CD4-positive, alpha-beta T cell treated with Interleukin-4 for 4 hours (primary cell): Measurements from ENCODE around the gene ANO10.
"Not testable (repeated sequence)": the region's sequence is repeated elsewhere in the genome, so short reads cannot be mapped to it uniquely, and the experiment has no call there.

Source experiments
- DNase-seq: peaks from one replicate; pipeline ENCODE4 v3.0.0-alpha.2; 2020

ANO10 gene

DNA sequence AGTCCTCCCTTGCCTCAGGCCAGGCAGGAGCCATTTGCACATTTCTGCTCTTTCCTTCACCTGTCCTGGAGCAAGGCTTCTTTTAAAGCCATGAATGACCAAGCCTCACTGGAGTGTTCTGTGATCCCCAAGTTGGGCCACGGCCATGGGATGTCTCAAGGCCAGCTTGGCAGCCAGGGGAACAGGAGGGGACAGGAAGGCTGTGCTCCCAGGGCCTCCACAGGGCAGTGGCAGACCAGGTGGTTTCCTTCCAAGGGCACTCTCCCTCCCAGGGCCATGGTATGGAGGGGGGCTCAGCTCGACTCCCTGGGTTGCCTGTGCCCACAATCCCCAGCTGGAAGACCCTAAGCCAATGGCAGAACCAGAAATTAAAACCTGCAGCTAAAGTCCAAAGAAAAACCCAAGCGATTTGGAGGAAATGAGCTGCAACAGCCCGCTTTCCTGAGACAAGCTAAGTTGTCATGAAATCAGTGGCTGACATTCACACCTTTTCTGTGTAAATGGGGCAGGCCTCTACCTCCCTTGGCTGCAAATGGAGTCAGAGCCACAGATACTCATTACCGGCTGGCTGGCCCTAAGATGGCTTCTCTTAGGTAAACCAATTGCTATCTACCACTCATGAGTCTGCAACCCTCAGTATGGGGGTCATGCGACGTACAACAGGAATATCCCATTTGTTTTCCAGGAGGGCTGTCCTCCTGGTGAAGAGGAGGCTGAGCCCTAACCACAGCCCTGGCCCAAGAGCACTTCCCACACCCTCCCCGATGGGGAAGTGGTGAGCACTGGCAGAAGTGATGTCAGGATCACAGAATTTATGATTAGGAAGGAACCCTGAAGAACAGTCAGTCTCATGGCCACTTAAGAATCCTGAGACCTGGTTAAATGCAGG lies 252.2 kb downstream of the ANO10 start:
- no peak for DNase-seq

DNA sequence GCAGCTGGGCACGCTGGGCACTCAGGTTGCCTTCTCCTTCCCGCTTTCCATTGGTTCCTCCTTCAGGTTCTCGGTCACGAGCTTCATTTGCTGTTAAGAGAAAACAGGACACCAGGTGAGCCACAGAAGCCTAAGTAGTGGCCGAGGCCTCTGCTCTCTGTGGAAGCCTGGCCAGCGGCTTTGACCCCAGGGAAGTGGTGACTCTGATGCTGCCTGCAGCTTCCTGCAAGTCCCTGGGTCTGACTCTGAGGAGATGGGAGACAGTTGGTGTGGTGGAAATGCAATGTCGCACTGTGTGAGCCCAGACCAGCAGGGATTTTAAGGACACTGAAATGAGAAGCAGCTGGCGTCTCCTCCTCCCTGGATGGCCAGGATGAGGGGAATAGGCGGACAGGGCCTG lies 254.9 kb downstream of the ANO10 start:
- no peak for DNase-seq

DNA sequence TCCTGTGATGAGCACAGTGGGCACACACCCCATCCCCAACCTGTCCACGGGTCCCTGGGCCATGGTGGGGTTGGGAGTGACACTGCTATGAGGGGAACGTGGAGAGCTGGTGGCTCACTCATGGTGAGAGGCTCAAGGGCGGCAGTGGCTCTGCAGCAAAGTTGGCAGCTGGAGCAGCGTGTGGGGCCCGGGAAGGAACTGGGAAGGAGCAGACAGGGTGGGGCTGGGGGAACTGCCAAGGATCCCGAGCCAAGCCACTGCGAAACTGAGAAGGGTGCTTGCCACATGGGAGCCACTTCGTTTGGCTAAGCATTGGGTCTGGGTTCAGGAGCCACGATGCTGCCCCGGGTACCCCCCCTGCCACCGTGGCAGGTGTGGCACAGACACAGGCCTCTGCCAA lies 255.3 kb downstream of the ANO10 start:
- DNase-seq, result no peak

DNA sequence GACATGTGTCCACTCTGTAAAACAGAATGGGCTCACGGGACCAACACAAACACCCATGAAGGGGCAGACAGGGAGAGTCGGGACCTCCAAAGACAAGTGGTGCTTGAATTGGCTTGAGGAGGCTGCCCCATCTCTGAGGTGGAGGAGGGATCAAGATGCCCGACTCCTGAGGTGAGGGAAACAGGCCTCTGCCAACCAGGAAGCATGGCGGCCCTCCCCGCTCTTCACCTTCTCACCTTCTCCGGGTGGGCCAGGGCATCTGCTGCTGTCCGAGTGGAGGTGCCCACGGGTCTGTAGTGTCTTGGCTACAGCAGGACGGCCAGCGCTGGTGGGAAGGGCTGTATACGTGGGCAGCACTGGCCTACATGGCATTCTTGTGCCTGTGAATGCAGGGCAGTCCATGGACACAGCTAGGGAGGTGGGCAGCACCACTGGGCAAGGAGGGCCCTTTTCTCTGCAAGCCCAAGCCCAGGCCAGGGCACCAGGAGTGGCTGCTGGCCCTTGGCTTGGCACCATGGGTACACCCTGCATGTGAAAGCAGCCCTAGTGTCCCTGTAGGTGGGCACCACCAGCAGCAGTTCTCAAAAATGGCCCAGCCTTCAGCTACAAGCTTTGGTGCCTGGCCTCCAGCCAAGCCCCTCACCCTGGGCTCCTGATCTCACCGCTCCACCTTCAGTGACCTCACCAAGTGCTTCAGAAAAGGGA lies 256.1 kb downstream of the ANO10 start:
- DNase-seq, result no peak

DNA sequence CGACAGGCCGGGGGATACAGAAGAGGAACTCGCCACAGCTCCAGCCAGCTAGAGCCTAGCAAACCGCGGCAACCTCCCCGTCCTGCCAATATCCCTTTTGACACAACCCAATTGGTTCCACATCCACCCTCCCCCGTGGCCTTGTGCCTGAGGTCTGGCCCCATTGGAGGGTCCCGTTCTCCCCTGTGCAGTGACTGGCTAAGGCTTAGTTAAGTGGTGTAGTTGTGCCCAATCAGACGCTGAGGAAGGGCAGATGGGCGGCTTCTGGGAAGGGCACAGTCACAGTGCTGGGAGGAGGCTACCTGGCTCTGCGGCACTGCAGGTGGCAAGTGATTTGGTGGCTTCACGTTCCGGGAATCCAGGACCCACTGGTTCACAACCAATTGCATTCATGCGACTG lies 256.9 kb downstream of the ANO10 start:
- DNase-seq, result no peak

DNA sequence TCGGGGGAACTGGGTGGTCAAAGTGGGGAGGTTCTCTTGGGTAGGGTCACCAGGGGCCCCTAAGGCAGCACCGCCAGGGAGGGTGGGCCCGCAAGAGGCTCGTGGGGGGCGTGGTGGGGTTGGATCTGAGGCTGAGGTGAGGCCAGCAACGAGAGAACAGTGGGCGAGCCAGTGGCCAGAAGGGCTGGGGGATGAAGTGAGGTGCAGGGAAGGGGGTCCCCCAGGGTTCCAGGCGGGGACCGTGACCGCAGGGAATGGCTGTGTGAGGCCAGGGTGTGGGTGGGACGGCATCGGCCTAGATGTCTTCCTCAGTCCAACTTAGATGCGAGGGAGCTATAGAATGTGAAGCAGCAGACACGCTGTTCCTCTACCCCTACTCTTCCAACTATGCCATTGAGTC lies 257.3 kb downstream of the ANO10 start:
- DNase-seq, result no peak

DNA sequence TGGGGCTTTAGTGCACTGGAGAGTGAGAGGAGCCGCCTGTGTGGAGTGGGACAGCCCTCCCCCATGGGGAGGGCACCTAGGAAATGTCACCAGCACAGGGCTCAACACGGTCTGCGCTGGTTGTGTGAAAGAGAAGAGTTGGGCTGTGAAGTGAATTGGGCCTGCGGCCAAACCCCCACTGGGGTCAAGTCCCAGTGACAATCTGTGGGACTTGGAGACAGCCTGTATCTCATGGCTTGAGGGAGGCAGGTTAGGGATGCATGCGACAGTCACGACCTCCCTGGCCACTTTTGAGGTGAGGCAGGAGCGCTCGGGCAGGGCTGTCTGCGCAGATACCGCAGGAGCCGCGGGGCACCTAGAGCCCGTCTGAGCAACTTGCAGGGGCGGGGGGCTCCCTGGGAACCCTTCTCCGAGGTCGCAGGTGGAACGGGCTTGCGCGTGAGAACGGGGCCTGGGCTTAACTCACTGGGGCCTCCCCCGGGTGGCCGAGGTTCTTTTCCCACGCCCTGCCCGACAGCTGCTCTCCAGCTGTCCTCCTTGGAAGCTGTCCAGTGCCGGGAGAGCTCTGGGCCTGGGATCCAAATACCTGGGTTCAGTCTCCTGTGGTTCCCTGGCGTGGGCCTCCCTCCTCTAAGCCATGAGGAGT lies 258.1 kb downstream of the ANO10 start:
- no peak for DNase-seq

DNA sequence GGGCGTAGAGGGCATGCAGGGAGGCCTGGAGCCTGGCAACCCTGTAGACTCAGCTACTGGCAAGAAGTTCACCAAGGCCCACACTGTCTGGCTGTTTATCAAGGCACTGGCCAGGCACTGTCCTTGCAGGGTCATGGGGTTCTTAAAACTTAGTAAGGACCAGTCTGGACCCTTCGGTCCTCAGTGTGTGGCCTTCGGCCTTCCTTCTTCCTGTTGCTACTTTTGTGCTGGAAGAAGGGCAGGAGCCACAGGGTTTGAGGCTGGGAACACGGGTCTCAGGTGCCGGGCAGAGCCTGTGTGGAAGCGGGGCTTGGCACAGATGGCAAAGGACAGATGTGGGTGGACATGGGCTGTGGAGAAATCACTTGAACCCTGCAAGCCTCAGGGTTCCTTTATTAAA lies 258.9 kb downstream of the ANO10 start:
- no peak for DNase-seq

DNA sequence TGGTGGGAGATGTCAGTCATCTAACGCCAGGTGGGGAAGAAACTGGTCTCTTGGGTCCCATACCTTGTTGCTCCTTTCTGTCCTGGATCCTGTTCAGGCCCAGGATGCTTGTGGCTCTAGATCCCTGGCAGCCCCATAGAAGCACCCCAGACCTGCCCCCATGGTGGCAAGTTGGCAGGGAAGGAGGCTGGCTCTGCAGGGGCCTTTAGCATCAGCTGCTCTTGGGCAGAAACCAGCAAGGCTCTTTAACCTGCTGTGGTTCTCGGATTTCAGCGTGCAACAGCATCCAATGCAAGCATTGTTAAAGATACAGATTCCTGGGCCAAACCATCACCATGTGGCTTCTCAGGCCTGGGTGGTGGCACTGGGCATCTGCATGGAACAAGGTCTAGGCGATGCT lies 259.6 kb downstream of the ANO10 start:
- no peak for DNase-seq

DNA sequence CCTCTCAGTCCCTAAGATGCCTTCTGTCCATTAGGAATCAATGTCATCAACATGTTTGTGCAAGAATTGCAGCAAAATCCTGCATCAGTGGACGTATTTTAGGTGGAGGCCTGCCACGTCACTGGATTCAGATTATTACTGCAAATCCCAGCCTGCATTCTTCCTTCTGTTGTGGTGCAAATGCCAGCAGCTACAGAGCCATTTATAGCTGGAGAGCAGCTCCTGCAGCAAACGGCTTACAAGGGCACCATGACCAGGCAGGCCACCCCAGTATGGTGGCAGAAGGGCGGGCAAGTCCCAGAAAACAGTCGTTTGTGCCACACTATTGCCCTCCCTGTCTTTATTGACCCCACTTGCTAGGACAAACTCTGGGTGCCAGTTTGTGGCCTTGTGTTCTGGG lies 260.7 kb downstream of the ANO10 start:
- no peak for DNase-seq

DNA sequence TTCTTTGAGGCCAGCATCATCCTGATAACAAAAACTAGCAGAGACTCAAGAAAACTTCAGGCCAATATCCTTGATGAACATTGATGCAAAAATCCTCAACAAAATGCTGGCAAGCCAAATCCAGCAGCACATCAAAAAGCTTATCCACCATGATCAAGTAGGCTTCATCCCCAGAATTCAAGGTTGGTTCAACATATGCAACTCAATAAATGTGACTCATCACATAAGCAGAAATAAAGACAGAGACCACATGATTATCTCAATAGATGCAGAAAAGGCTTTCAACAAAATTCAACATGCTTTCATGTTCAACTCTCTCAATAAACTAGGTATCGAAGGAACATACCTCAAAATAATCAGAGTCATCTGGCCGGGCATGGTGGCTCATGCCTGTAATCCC lies 265.8 kb downstream of the ANO10 start:
- DNase-seq, result not testable (repeated sequence)

DNA sequence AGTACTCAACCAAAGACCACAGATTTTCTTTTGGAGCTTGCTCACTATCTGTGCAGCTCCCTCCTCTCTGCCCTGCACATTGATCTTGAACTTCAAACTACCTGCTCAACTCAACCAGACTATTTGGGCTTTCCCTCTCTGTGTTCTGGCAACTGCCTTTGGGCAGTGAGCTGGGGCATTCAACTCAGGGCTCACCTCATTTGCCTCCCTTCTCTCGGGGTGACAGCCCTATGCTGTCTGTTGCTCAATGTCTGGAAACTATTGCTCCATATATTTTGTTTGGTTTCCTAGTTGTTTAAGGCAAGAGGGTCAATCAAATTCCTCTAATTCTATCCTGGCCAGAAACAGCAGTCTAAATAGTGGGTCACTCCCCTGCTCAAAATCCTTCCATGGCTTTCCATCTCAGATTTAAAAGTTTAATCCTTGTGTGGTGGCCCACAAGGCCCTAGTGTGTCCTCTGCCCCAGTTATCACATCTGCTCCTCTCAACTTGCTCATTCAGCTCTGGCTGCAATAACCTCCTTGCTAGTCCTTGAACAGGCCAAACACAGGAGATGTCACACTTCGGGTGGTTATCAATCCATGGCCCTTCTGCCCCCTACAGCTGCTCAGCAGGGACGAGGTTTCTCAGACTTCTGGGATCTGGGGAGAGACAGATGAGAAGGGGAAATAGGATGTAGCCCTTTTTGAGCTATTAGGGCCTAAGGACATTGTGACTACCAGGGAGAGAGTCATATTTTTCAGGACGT lies 267.7 kb downstream of the ANO10 start:
- no peak for DNase-seq

DNA sequence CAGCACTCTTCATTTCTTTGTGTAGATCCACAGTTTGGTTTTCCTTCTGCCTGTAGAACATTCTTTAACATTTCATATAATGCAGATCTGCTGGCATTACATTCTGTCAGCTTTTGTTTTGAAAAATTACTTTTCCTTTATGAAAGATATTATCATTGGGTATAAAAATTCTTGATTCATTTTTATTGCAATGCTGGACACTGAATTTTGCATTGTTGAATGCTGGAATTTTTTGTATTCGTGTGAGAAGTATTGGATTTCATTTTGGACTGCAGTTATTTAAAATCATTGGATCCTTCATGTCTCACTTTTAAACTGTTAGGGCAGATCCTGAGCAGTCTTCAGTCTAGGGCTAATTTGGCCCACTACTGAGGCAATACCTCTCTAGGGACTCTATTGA lies 268.4 kb downstream of the ANO10 start:
- no peak for DNase-seq

DNA sequence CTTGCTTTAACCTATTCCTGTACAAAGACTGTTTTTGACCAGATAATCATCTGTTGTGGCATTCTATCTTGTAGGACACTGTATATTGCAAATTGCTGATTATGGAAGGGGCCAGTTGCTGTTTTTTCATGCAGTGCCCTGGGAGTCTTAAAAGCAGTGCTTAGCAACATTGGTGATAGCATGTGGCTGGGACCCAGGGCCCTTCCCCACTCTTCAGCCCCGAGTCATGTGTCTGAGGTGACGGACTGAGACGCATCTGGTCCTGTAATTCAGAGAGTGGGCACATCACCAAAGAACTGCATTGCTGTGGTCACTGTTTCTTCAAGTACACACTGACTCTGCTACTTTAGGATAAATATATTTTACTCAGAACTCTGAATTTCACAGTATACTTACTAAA lies 272.1 kb downstream of the ANO10 start:
- DNase-seq, result no peak

DNA sequence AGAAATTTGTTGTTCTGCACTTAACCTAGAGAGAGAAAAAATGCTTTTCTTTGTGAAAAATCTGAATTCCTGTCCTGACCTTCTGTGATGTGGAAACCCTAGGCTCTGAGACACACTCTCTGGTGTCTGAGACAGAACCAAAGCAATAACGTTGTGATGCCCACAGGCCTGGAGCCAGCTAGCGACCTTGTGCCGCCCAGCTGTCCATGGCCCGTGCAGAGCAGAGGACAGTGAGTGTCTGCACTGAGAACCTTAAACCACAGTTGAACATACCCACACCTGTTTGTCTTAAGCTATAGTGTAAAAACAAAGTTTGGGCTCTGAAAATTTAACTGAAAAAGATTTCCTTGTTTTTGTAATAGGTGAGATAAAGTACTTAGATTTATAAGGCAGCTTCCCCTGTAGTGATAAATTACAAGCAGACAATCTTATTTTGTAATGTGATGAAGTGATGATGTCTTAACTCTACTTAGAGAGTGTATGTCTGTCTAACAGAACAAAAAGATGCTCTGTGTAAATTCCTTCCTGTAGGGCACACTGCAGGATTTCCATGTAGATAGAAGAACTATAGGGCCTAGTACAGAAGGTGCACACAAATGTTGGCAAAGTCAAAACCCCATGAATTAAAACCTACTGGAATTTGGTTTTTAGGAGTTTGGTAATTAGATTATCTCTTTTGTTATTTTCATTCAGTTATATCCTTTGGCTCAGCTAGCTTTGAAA lies 272.8 kb downstream of the ANO10 start:
- no peak for DNase-seq

DNA sequence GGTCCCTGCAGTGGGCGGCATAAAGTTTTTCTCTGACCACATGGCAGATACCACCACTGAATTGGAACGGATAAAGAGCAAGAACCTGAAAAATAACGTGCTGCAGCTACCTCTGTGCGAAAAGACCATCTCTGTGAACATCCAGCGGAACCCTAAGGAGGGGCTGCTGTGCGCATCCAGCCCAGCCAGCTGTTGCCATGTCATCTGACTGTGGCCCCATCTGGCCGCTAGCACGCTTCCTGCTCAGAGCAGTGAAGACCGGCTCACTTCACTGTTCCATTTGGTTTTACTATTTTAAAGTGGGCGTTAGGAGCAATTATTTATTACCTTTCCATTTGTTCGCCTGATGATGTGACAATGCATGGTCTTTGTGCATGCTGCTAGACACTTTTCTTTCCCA lies 273.5 kb downstream of the ANO10 start:
- no peak for DNase-seq

DNA sequence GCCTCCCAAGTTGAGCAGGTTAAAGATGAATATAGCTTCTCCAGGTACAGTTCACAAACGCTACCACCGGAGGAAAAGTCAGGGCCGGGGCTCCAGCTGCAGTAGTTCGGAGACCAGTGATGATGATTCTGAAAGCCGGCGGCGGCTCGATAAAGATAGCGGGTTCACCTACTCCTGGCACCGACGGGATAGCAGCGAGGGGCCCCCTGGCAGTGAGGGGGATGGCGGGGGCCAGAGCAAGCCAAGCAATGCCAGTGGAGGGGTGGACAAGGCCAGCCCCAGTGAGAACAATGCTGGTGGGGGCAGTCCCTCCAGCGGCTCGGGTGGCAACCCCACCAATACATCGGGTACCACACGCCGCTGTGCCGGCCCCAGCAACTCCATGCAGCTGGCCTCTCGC lies 274.0 kb downstream of the ANO10 start:
- no peak for DNase-seq

DNA sequence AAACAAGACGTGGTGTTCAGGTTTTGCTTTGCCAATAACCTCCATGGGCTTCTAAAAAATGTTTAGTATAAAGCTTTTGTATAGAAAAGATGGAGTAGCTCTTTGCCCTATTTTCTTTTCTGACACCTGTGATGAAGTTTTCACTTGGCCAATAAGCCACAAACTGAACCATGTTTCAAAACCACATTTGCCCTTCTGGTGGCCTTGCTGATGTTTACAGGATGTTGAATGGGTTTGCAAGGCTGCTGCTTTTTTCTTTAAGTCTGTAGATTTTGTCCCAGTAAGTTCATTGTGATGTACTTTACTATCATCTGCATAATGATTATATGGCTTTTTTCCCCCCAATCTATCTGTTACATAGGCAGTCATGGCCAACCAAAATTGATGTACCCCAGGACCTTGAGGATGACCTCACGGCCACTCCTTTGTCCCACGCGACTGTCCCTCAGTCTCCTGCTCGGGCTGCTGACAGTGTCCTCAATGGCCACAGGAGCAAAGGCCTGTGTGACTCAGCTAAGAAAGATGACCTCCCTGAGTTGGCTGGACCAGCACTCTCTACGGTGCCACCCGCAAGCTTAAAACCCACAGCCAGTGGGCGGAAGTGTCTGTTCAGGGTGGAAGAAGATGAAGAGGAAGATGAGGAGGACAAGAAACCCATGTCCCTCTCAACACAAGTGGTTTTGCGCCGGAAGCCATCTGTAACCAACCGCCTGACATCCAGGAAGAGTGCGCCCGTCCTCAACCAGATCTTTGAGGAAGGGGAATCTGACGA lies 274.6 kb downstream of the ANO10 start:
- peak; percentile 70 for DNase-seq

DNA sequence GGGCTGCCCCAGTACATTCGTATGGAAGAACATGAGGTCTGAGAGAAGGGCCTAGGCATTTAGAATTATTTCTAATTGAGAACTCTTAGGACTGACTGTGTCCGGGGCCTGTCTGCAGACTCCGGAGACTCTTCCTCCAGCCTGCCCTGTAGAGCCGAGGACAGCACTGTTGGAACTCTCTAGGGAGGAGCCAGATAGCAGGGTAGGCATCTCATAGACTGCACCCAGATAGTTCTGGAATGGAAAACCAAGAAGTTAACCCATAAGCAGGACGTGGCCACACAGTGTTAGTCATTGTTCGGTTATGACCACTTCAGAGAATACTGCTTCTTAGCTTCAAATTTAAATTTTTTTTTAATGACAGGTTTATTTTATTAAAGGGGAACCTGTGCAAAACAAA lies 275.9 kb downstream of the ANO10 start:
- DNase-seq, result no peak

DNA sequence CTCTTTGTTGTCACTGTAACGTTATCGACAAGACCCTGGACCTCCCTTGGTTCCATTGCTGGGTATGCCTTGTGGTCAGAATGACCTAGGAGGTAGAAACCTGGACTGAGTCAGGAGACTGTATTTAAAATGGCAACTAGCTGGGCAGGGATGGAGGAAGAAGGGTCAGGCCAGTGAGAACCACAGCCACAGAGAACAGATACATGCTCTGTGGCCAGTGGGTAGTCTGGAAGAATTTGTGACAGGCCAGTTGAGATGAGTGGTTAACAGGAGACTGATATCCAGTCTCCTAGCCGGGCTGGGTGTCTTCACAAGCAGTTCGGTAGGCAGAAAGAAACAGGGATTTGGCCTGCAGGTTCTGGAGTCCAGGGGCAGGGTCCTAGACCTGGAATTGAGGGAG lies 276.6 kb downstream of the ANO10 start:
- DNase-seq, result no peak

DNA sequence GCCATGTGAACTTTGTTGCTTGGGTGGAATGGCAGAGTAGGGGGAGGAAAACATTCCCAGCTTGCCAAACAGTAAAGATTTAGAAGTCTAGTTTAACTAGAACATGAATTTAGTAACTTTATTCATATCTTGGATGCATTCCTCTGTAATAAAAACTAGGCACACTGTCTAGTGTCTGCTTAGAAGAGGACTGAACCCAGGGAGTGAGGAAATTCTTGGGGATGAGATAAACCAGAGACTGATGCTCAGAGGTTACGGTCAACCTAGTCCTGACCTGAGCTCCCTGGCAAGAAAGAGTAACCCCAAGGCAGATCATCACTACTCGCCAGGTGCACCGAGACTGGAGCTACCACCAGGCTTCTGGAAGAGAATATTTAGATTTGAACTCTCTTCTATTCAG lies 277.3 kb downstream of the ANO10 start:
- DNase-seq, result no peak

DNA sequence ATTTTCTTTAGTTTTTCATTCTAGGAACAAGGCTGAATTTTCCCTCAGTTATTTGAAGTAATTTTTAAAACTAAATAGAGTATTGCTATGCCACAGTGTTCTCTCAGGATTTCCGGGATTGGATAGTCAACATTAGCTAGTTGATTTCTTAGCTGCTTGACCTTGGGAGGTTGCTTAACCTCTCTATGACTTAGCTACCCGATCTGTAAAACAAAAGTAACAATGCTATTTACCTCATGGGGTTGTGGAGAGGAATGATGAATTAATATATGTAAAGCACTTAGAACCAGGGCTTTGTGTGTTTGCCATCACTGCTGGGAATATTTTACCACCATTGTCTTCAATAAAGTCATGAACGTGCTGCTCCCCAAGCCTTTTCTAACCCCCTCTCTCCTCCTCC lies 278.0 kb downstream of the ANO10 start:
- DNase-seq, result no peak
